ENCODE measurements around the gene MC4R.

MC4R gene

DNA sequence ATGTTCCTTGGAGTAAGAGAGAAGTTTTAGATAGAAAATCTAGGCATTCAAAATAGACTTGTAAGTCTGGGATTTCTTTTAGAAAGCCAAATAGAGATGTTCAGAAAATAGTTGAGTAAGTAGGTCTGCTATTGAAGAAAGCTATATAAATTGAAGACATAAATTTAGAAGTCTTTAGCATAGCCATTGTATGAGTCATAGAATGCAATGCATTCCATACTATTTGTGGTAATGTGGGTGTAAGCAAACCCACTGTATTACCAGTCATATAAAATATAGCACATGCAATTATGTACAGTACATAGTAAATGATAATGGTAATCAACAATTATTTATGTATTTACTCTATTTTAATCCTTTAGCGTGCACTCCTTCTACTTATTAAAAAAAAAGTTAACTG, 14.1 kb downstream of the MC4R start:
- Mint-ChIP-seq H3K4me3 (no peak overlapping the region), H3K4me1 (ENCODE audit: low read depth) (no peaks in the 10 kb centered on the region), H3K9me3 (ENCODE audit: low read depth) (no peaks in the 10 kb centered on the region), H3K27ac (no peak overlapping the region), H3K36me3 (no peaks in the 10 kb centered on the region), H3K27me3 (no peaks in the 10 kb centered on the region)

DNA sequence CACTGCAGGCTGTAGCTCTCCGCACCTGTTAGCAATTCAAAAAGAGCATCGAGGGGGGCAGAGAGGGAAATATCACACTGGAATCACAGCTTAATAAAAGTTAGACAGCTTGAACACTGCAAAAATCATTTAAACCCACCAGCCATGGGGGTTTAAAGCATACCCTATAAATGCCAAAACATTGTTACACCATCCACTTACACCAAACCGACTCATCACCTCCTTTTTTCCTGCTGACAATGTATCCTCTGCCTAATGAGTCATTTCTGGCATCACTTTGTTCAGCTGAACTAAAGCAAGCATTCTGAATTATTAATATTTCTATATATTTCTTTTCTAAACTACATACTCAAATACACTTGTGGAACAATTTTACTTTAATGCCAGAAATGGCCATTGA, 21.6 kb downstream of the MC4R start:
- H3K36me3 Mint-ChIP-seq = no peaks in the 10 kb centered on the region

GRCh38 chr18:60350150-60350549, 22.4 kb downstream of the MC4R start:
- Mint-ChIP-seq H3K27me3 (no peaks in the 10 kb centered on the region), H3K36me3 (no peaks in the 10 kb centered on the region), H3K9me3 (ENCODE audit: low read depth) (no peaks in the 10 kb centered on the region), H3K4me3 (no peak overlapping the region), H3K4me1 (ENCODE audit: low read depth) (no peaks in the 10 kb centered on the region), H3K27ac (no peak overlapping the region)

More for the DNA sequence above, 21.6 kb downstream of the MC4R start:
- Mint-ChIP-seq H3K4me3 (no peak overlapping the region), H3K27me3 (no peaks in the 10 kb centered on the region), H3K4me1 (ENCODE audit: low read depth) (no peaks in the 10 kb centered on the region), H3K9me3 (ENCODE audit: low read depth) (no peaks in the 10 kb centered on the region), H3K27ac (no peak overlapping the region)

DNA sequence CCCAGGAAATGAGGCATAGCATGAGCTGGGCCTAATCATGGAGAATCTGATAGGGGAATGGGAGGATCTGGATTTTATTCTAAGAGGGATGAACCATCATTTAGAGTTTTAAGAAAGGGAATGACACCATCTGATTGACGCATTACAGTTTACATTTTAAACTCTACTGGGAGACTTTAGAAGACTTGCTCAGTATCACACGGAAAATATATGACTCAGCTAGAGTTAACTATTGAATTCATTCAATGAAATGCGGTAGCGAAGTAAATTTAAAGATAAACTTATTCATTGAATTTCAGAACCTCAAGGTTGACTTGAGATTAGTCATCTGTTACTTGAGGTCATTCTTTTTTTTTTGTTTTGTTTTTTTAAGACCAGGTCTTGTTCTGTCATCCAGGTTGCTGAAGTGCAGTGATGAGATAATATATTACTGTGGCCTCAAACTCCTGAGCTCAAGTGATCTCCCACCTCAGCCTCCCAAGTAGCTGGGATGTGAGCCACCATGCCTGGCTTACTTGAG, 25.0 kb downstream of the MC4R start:
- no peaks in the 10 kb centered on the region for H3K9me3 Mint-ChIP-seq (ENCODE audit: low read depth)
- no peaks in the 10 kb centered on the region for H3K36me3 Mint-ChIP-seq
- H3K27ac Mint-ChIP-seq = no peak overlapping the region
- no peaks in the 10 kb centered on the region for H3K27me3 Mint-ChIP-seq
- H3K4me1 Mint-ChIP-seq (ENCODE audit: low read depth) = no peaks in the 10 kb centered on the region
- H3K4me3 Mint-ChIP-seq = no peak overlapping the region

- Mint-ChIP-seq H3K9me3 (ENCODE audit: low read depth) (no peaks in the 10 kb centered on the region), H3K27me3 (no peaks in the 10 kb centered on the region)
Observed at GRCh38 chr18:60339018-60339417, 33.6 kb downstream of the MC4R start.

DNA sequence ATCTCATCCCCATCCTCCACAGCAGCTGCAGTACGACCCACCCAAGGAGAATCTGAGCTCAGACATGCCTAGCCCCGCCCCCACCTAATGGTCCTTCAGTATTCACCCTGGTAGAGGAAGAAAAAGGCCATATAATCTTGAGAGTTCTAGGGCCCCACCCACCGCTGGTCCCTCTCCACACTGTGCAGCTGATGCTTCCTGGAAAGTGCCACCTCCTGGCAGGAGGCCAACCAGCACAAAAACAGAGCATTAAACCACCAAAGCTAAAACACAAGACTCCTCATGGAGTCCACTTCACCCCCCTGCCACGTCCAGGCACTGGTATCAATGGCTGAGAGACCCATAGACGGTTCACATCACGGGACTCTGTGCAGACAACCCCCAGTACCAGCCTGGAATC, 40.7 kb downstream of the MC4R start:
- Mint-ChIP-seq H3K27ac (no peak overlapping the region), H3K4me3 (no peak overlapping the region), H3K27me3 (no peaks in the 10 kb centered on the region), H3K4me1 (ENCODE audit: low read depth) (no peaks in the 10 kb centered on the region), H3K36me3 (no peaks in the 10 kb centered on the region), H3K9me3 (ENCODE audit: low read depth) (no peaks in the 10 kb centered on the region)

More at GRCh38 chr18:60339018-60339417, 33.6 kb downstream of the MC4R start:
- H3K4me3 Mint-ChIP-seq = no peak overlapping the region
- H3K27ac Mint-ChIP-seq = no peak overlapping the region
- H3K4me1 Mint-ChIP-seq (ENCODE audit: low read depth) = no peaks in the 10 kb centered on the region
- no peaks in the 10 kb centered on the region for H3K36me3 Mint-ChIP-seq

DNA sequence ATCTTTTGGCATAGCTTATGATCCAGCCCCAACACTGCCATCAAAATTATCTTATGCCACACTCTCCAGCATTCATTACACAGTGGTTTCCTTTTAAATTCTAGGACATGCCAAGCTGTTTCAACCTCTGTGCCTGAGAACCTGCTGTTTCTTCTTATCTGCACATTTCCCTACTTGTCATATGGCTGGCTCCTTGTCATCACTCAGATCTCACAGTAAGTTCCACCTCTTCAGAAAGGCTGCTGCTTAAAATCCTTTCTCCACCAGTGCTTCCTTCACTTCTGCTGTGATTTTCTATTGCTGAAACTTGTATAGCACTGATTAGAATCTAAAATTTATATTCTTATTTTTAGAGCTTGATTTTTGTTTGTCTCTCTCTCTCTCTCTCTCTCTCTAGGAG, 43.4 kb downstream of the MC4R start:
- H3K4me3 Mint-ChIP-seq = no peak overlapping the region
- H3K36me3 Mint-ChIP-seq = no peaks in the 10 kb centered on the region
- no peaks in the 10 kb centered on the region for H3K27me3 Mint-ChIP-seq
- H3K9me3 Mint-ChIP-seq (ENCODE audit: low read depth) = no peaks in the 10 kb centered on the region
- no peaks in the 10 kb centered on the region for H3K4me1 Mint-ChIP-seq (ENCODE audit: low read depth)
- no peak overlapping the region for H3K27ac Mint-ChIP-seq

DNA sequence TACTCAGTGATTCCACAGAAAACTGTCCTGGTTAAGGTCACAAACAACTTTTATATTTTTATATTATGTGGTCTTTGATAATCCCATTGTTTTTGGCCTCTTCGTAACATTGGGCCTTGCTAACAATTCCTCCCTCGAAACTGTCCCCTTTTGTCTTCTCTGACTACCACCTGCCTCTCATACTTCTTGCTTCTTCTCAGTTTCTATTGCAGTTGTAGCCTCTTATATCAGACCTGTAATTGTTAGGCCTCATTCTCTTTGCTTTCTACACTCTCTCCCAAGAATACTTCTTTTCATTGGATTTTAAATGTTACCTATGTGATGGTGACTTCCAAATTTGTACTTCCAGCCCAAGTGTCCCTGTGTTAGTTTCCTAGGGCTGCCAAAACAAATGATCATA, 44.7 kb downstream of the MC4R start:
- H3K27me3 Mint-ChIP-seq = no peaks in the 10 kb centered on the region
- H3K4me3 Mint-ChIP-seq = no peak overlapping the region
- H3K36me3 Mint-ChIP-seq = no peaks in the 10 kb centered on the region
- H3K27ac Mint-ChIP-seq = no peak overlapping the region
- peaks cover 3% of the 10 kb centered on the region for H3K9me3 Mint-ChIP-seq (ENCODE audit: low read depth)
- no peaks in the 10 kb centered on the region for H3K4me1 Mint-ChIP-seq (ENCODE audit: low read depth)

DNA sequence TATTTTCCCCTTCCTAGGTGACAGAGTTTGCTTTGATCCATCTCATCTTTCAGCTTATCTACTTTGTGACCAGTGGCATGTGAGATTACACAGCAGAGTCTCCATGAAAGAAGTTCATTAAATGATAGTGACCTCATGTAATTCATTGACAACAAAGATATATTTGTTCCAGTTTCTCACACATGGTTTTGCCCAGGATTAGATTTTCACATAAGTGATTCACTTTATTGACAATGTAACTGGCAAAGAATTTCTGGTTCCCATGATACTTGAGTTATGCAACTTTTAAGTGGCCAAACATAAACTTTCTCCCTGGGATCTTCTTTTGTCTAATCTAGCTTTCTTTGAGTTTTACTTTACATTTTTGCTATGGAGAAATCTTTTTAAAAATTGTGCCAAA, 50.0 kb downstream of the MC4R start:
- Mint-ChIP-seq H3K27ac (no peak overlapping the region), H3K9me3 (ENCODE audit: low read depth) (peaks cover 3% of the 10 kb centered on the region), H3K27me3 (no peaks in the 10 kb centered on the region), H3K4me1 (ENCODE audit: low read depth) (no peaks in the 10 kb centered on the region), H3K36me3 (no peaks in the 10 kb centered on the region), H3K4me3 (no peak overlapping the region)
